Suprapubic skin (tissue), 4 donors: ENCODE measurements around the gene PTRH2. TPM values are rescaled to one million over a fixed set of nuclear protein-coding genes. Genes with fewer than 3 reads are reported as not detected.
A peak's percentile ranks its signal among the peaks of the same experiment; 100 is the strongest.

ENCODE experiments used
- DNase-seq, 2 donors: peaks; one replicate each; pipeline ENCODE4 v3.0.0-alpha.2; 2019; ENCODE audit warnings: low spot score in 2 of 2
- H3K27ac ChIP-seq: fragments of 200-600 bp; sonication (generic); one replicate; pipeline ENCODE4 v1.5.1; 2019
- H3K27me3 ChIP-seq: fragments of 200-600 bp; sonication (generic); one replicate; pipeline ENCODE4 v1.5.1; 2019
- H3K36me3 ChIP-seq: fragments of 200-600 bp; sonication (generic); one replicate; pipeline ENCODE4 v1.5.1; 2019
- H3K4me1 ChIP-seq: fragments of 200-600 bp; sonication (generic); one replicate; pipeline ENCODE4 v1.5.1; 2019
- H3K4me3 ChIP-seq: fragments of 200-600 bp; sonication (generic); one replicate; pipeline ENCODE4 v1.5.1; 2019; ENCODE audit warnings: mild to moderate bottlenecking
- H3K9me3 ChIP-seq: fragments of 200-600 bp; sonication (generic); one replicate; pipeline ENCODE4 v1.5.1; 2019
- CTCF ChIP-seq, 2 donors: fragments of 200-600 bp in 1 of 2; fragments of 450-650 bp in 1 of 2; sonication (generic) in 1 of 2; IDR thresholded peaks; one replicate each; pipeline ENCODE4 v1.5.1; 2016 to 2019; ENCODE audit warnings: antibody characterized with exemption in 2 of 2, mild to moderate bottlenecking in 1 of 2, moderate library complexity in 1 of 2
- EP300 ChIP-seq: sonication (generic); formaldehyde crosslinking; IDR thresholded peaks from one replicate; pipeline ENCODE4 v1.6.1; 2017; ENCODE audit warnings: antibody characterized with exemption
- POLR2A ChIP-seq, 2 donors: fragments of 450-650 bp; IDR thresholded peaks; one replicate each; pipeline ENCODE4 v1.6.1; 2017; ENCODE audit warnings: antibody characterized with exemption in 2 of 2, mild to moderate bottlenecking in 2 of 2, moderate library complexity in 2 of 2
- POLR2AphosphoS5 ChIP-seq, 3 donors: sonication (generic); formaldehyde crosslinking; IDR thresholded peaks; one replicate each; pipeline ENCODE4 v1.6.1; 2017; ENCODE audit warnings: antibody characterized with exemption in 3 of 3
- WGBS: methylation state at CpG from one replicate; pipeline ENCODE4 v1.1.5; 2018; 5-methylcytosine and 5-hydroxymethylcytosine counted together
- total RNA-seq, 4 donors: library from RNA; depleted of rRNA; stranded (reverse); fragments of >200 nt; gene quantifications; one replicate each; pipeline ENCODE4 v1.1.0, GENCODE V29; 2016

The PTRH2 gene
- total RNA-seq, 4 donors from 2014 or later: 21.9 to 29.0 (median 22.0) TPM

GRCh38 chr17:59711936-59712335 is 4.7 kb upstream of the PTRH2 start:
- no peak overlapping the region for H3K27ac ChIP-seq
- no peak for TF ChIP-seq EP300
- no peak for TF ChIP-seq CTCF (IDR thresholded peaks at IDR 0.05)
- peaks cover 19% of the 10 kb centered on the region for H3K4me1 ChIP-seq
- H3K4me3 ChIP-seq: no peak overlapping the region
- H3K36me3 ChIP-seq: no peaks in the 10 kb centered on the region
- no peak for DNase-seq
- no peaks in the 10 kb centered on the region for H3K27me3 ChIP-seq
- H3K9me3 ChIP-seq: no peaks in the 10 kb centered on the region

GRCh38 chr17:59707971-59708430 is 771 bp upstream of the PTRH2 start:
- H3K27me3 ChIP-seq: no peaks in the 10 kb centered on the region
- DNase-seq: no peak
- no peaks in the 10 kb centered on the region for H3K36me3 ChIP-seq
- WGBS: 1% methylated on average over 15 of the region's 15 CpGs
- peak overlapping the region; percentile 89 for H3K27ac ChIP-seq
- peaks cover 40% of the 10 kb centered on the region for H3K4me1 ChIP-seq
- no peaks in the 10 kb centered on the region for H3K9me3 ChIP-seq
- peak overlapping the region; percentile 63 for H3K4me3 ChIP-seq
- TF ChIP-seq POLR2A (IDR thresholded peaks at IDR 0.05) (no peak), POLR2AphosphoS5 (IDR thresholded peaks at IDR 0.05) (no peak), EP300 (no peak), CTCF (IDR thresholded peaks at IDR 0.05) (no peak)

GRCh38 chr17:59702304-59702703 is 4.9 kb downstream of the PTRH2 start:
- 96% methylated on average over 7 of the region's 7 CpGs for WGBS
- peaks cover 21% of the 10 kb centered on the region for H3K36me3 ChIP-seq
- H3K4me3 ChIP-seq: no peak overlapping the region
- TF ChIP-seq POLR2AphosphoS5 (IDR thresholded peaks at IDR 0.05): no peak
- no peak for TF ChIP-seq POLR2A (IDR thresholded peaks at IDR 0.05)
- TF ChIP-seq CTCF (IDR thresholded peaks at IDR 0.05): no peak
- no peak for TF ChIP-seq EP300
- peaks cover 21% of the 10 kb centered on the region for H3K4me1 ChIP-seq
- H3K9me3 ChIP-seq: no peaks in the 10 kb centered on the region
- H3K27me3 ChIP-seq: no peaks in the 10 kb centered on the region
- H3K27ac ChIP-seq: no peak overlapping the region
- no peak for DNase-seq

- Histone ChIP-seq H3K27ac (no peak overlapping the region), H3K36me3 (peaks cover 46% of the 10 kb centered on the region), H3K9me3 (no peaks in the 10 kb centered on the region), H3K4me3 (no peak overlapping the region), H3K4me1 (peaks cover 3% of the 10 kb centered on the region), H3K27me3 (no peaks in the 10 kb centered on the region)
- WGBS: 92% methylated on average over 6 of the region's 6 CpGs
- DNase-seq: no peak
- no peak for TF ChIP-seq POLR2A (IDR thresholded peaks at IDR 0.05)
- TF ChIP-seq EP300: no peak
- TF ChIP-seq POLR2AphosphoS5 (IDR thresholded peaks at IDR 0.05): no peak
- TF ChIP-seq CTCF (IDR thresholded peaks at IDR 0.05): no peak
Measured at GRCh38 chr17:59699786-59700185, 7.4 kb downstream of the PTRH2 start.

- Histone ChIP-seq H3K36me3 (peaks cover 52% of the 10 kb centered on the region), H3K4me3 (no peak overlapping the region), H3K4me1 (no peaks in the 10 kb centered on the region), H3K27ac (no peak overlapping the region), H3K27me3 (no peaks in the 10 kb centered on the region), H3K9me3 (no peaks in the 10 kb centered on the region)
- DNase-seq: no peak
- TF ChIP-seq POLR2AphosphoS5 (IDR thresholded peaks at IDR 0.05) (no peak), CTCF (IDR thresholded peaks at IDR 0.05) (no peak), POLR2A (IDR thresholded peaks at IDR 0.05) (no peak), EP300 (no peak)
- 95% methylated on average over 7 of the region's 7 CpGs for WGBS
Measured at GRCh38 chr17:59699218-59699617, 8.0 kb downstream of the PTRH2 start.
